IPS-15b (cell line): ENCODE data around the gene MRPL23.

ENCODE experiments used
- H3K27me3 ChIP-seq: one replicate; pipeline ENCODE4 v1.6.1; 2013; ENCODE audit warnings: low read length; ENCODE audit not compliant: control insufficient read depth, insufficient read depth
- H3K36me3 ChIP-seq: one replicate; pipeline ENCODE4 v1.6.1; 2013; ENCODE audit warnings: low read length; ENCODE audit not compliant: control insufficient read depth, insufficient read depth
- H3K4me1 ChIP-seq: one replicate; pipeline ENCODE4 v1.6.1; 2013; ENCODE audit warnings: mild to moderate bottlenecking, low read length; ENCODE audit not compliant: control insufficient read depth, insufficient read depth
- H3K4me3 ChIP-seq: one replicate; pipeline ENCODE4 v1.5.1; 2013; ENCODE audit warnings: low read depth, low read length
- H3K9ac ChIP-seq: one replicate; pipeline ENCODE4 v1.6.1; 2013; ENCODE audit warnings: low read depth, mild to moderate bottlenecking, low read length
- H3K9me3 ChIP-seq: one replicate; pipeline ENCODE4 v1.6.1; 2013; ENCODE audit warnings: mild to moderate bottlenecking, low read length; ENCODE audit not compliant: control insufficient read depth, insufficient read depth

Gene MRPL23

DNA sequence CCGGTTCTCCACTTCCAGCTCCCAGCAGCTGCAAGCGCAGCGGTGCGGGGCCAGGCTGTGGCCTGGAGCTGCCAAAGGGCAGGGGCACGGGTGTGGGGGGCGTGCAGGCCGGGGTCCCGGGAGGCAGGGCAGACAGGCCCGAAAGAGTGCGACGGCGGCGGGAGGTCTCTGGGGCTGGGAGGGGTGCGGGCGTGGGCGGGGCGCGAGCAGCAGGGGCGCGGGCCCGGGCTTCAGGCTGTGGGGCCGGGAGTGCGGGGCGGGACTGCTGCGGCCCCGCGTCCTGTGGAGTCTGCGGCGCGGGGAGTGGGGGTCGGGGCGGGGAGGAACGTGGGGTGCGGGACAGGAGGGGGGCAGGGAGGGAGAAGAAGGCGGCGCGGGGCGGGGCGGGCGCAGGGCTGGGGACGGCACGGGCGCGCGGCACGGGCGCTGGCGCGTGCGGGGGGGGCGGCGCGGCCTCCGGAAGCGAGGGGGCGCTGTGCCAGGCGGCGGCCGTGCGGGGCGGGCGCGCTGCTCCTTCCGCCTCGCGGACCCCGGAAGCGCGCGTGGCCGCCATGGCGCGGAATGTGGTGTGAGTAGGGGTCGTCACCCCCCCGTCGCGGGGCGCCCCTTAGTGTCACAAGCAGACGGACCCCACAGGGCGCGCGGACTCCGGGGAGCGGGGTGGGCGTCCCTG is at the start of gene MRPL23:
MRPL23 (plus strand) TSS at position 521 of the 673 bp plus-strand sequence; CDS start at position 552, 31 bp downstream.
- Histone ChIP-seq H3K36me3 (no peaks in the 10 kb centered on the region), H3K4me1 (no peaks in the 10 kb centered on the region), H3K9ac (no peak within 1 kb of the TSS), H3K4me3 (no peak within 1 kb of the TSS), H3K27me3 (no peaks in the 10 kb centered on the region), H3K9me3 (no peaks in the 10 kb centered on the region)

DNA sequence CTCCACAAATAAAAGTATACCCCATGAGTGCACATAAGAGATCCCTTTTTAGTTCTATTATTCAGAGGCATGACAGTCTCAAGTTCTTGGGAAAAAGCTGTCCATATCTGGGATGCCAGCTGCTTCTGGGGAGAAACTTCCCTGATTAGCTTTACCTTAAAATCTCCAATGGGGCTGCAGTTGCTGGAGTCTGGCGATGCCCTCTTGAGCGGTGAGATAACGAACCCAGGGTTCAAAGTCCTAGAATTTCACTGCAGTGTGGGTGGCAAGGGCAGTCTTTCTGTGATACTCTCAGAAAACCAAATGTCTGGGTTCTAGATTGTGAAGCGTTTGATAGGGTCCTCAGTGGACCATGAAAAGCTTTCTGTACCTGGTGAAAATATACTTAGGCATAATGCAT is 48.0 kb upstream of the MRPL23 start:
- no peaks in the 10 kb centered on the region for H3K27me3 ChIP-seq
- H3K9ac ChIP-seq, result no peak overlapping the region
- no peak overlapping the region for H3K4me3 ChIP-seq
- H3K9me3 ChIP-seq, result no peaks in the 10 kb centered on the region
- no peaks in the 10 kb centered on the region for H3K4me1 ChIP-seq
- H3K36me3 ChIP-seq, result no peaks in the 10 kb centered on the region

DNA sequence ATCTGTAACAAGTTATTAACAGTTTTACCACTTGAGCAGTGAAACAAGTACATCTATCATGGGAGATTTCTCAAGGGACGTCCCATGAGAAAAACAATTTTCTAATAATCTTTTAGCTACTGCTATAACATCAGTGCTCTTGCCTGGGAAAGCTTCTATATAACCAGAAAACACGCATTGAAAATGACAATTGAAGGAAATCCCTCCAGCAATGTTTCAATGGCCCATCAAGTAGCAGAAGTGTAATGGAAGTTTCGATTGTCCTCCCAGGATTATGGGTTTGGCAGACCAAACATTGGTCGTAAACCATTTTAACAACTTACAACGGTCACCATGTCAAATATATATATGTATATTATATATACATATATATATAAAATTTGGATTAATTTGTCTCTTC is 47.4 kb upstream of the MRPL23 start:
- Histone ChIP-seq H3K9me3 (no peaks in the 10 kb centered on the region), H3K9ac (no peak overlapping the region), H3K4me1 (no peaks in the 10 kb centered on the region), H3K27me3 (no peaks in the 10 kb centered on the region), H3K36me3 (no peaks in the 10 kb centered on the region), H3K4me3 (no peak overlapping the region)

DNA sequence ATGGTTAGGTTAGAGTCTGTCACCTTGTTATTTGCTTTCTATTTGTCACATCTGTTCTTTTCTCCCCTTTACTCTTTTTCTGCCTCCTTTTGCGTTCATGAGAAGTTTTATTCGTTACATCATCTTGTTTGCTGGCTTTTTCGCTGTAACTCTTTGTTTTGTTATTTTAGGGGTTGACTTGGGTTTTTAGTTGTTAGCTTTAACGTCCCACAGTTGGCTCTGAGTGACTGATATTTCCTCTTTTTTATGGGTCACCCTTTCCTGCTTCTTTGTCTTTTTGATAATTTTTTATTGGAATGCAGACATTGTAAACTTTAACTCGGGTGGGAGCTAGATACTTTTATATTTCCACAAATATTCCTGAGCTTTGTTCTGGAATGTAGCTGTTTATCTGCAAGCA is 41.0 kb upstream of the MRPL23 start:
- Histone ChIP-seq H3K36me3 (no peaks in the 10 kb centered on the region), H3K4me3 (no peak overlapping the region), H3K9ac (no peak overlapping the region), H3K9me3 (no peaks in the 10 kb centered on the region), H3K27me3 (no peaks in the 10 kb centered on the region), H3K4me1 (peaks cover 2% of the 10 kb centered on the region)

GRCh38 chr11:1906611-1907423 is 40.3 kb upstream of the MRPL23 start:
- no peaks in the 10 kb centered on the region for H3K36me3 ChIP-seq
- peaks cover 2% of the 10 kb centered on the region for H3K4me1 ChIP-seq
- no peak overlapping the region for H3K9ac ChIP-seq
- no peaks in the 10 kb centered on the region for H3K27me3 ChIP-seq
- H3K9me3 ChIP-seq, result no peaks in the 10 kb centered on the region
- no peak overlapping the region for H3K4me3 ChIP-seq

DNA sequence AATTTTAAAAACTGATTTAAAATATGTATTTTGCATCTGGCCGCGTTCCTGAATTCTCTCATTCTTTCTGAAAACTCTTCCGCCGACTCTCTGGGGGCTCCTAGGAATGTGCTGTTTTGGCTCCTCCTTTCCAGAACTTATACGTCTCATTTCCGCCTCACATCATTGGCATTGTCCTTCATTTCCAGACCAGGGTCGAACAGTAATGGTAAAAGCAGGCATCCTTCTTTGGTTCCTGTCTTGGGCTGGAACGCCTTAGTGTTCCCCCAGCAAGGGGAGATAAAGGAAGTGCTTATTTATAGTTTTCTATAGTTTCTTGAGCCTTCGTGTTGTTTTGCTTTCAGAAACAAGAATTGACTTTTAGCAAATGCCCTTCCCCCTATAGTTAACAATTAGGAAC is 38.5 kb upstream of the MRPL23 start:
- no peak overlapping the region for H3K4me3 ChIP-seq
- no peak overlapping the region for H3K9ac ChIP-seq
- no peaks in the 10 kb centered on the region for H3K36me3 ChIP-seq
- H3K9me3 ChIP-seq, result no peaks in the 10 kb centered on the region
- peaks cover 2% of the 10 kb centered on the region for H3K4me1 ChIP-seq
- no peaks in the 10 kb centered on the region for H3K27me3 ChIP-seq

DNA sequence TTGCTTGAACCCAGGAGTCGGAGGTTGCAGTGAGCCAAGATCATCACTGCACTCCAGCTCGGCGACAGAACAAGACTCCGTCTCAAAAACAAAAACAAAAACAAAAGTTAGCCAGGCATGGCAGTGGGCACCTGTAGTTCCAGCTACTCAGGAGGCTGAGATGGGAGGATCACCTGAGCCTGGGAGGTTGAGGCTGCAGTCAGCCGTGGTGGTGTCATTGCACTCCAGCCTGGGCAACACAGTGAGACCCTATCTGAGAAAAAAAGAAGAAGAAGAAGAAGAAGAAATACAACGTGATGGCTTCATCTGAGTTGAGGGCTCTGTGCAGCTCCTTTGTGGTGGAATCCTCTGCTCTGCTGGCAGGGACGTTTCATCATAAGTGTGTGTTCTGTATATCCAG is 37.6 kb upstream of the MRPL23 start:
- Histone ChIP-seq H3K9me3 (no peaks in the 10 kb centered on the region), H3K4me3 (no peak overlapping the region), H3K9ac (no peak overlapping the region), H3K36me3 (no peaks in the 10 kb centered on the region), H3K4me1 (peaks cover 2% of the 10 kb centered on the region), H3K27me3 (no peaks in the 10 kb centered on the region)

DNA sequence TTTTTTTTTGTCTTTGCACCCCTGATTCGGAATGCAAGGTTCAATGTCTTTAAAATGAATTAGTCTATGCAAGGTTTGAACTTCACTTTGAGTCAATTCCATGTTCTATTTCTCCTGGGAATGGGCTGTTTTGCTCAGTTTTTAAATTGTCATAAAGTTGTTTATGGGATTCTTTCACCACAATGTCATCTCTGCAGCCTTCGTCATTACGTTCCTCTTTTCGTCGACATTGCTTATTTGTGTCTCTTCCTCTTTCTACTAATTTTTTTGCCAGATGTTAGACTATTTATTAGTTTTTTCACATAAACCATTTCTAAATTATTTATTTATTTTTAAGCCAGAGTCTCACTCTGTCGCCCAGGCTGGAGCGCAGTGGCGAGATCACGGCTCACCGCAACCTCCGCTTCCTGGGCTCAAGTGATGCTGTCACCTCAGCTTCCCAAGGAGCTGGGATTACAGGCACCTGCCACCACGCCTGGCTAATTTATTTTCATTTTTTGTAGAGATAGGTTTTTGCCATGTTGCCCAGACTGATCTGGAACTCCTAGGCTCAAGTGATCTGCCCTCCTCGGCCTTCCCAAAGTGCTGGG is 34.7 kb upstream of the MRPL23 start:
- Histone ChIP-seq H3K4me3 (no peak overlapping the region), H3K9ac (no peak overlapping the region), H3K4me1 (peaks cover 2% of the 10 kb centered on the region), H3K36me3 (no peaks in the 10 kb centered on the region), H3K9me3 (no peaks in the 10 kb centered on the region), H3K27me3 (no peaks in the 10 kb centered on the region)

- Histone ChIP-seq H3K4me3 (no peak overlapping the region), H3K9ac (no peak overlapping the region), H3K4me1 (peaks cover 2% of the 10 kb centered on the region), H3K27me3 (no peaks in the 10 kb centered on the region), H3K9me3 (no peaks in the 10 kb centered on the region), H3K36me3 (no peaks in the 10 kb centered on the region)
Observed at GRCh38 chr11:1913271-1914060, 33.7 kb upstream of the MRPL23 start.

GRCh38 chr11:1915795-1916131 is 31.4 kb upstream of the MRPL23 start:
- H3K9ac ChIP-seq, result no peak overlapping the region
- no peaks in the 10 kb centered on the region for H3K36me3 ChIP-seq
- H3K4me3 ChIP-seq, result no peak overlapping the region
- H3K9me3 ChIP-seq, result no peaks in the 10 kb centered on the region
- no peaks in the 10 kb centered on the region for H3K4me1 ChIP-seq
- no peaks in the 10 kb centered on the region for H3K27me3 ChIP-seq

GRCh38 chr11:1916132-1916985 is 30.8 kb upstream of the MRPL23 start:
- Histone ChIP-seq H3K9ac (peak overlapping the region; percentile 24), H3K36me3 (no peaks in the 10 kb centered on the region), H3K9me3 (no peaks in the 10 kb centered on the region), H3K27me3 (no peaks in the 10 kb centered on the region), H3K4me3 (no peak overlapping the region), H3K4me1 (no peaks in the 10 kb centered on the region)
